ENCODE measurements around the gene PRKCE.

GRCh38 chr2:45857275-45857609 is 205.8 kb downstream of the PRKCE start:
- TF ChIP-seq, protein P1, sequence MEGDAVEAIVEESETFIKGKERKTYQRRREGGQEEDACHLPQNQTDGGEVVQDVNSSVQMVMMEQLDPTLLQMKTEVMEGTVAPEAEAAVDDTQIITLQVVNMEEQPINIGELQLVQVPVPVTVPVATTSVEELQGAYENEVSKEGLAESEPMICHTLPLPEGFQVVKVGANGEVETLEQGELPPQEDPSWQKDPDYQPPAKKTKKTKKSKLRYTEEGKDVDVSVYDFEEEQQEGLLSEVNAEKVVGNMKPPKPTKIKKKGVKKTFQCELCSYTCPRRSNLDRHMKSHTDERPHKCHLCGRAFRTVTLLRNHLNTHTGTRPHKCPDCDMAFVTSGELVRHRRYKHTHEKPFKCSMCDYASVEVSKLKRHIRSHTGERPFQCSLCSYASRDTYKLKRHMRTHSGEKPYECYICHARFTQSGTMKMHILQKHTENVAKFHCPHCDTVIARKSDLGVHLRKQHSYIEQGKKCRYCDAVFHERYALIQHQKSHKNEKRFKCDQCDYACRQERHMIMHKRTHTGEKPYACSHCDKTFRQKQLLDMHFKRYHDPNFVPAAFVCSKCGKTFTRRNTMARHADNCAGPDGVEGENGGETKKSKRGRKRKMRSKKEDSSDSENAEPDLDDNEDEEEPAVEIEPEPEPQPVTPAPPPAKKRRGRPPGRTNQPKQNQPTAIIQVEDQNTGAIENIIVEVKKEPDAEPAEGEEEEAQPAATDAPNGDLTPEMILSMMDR (IDR thresholded peaks at IDR 0.05), result no peak
- TF ChIP-seq POLR2A (IDR thresholded peaks at IDR 0.05), result no peak
